Measurements from ENCODE around the gene GBP7.
"Not testable (repeated sequence)": the region's sequence is repeated elsewhere in the genome, so short reads cannot be mapped to it uniquely, and the experiment has no call there.

GBP7 gene

GRCh38 chr1:89170170-89171066, 5.4 kb downstream of the GBP7 start:
- no peak for DNase-seq

GRCh38 chr1:89169166-89169565, 6.6 kb downstream of the GBP7 start:
- DNase-seq: no peak

- no peak for DNase-seq
Observed at GRCh38 chr1:89167590-89168230, 8.1 kb downstream of the GBP7 start.

- no peak for DNase-seq
Observed at GRCh38 chr1:89166705-89167104, 9.1 kb downstream of the GBP7 start.

GRCh38 chr1:89165811-89166210, 10.0 kb downstream of the GBP7 start:
- DNase-seq: no peak

GRCh38 chr1:89151047-89151446, 24.8 kb downstream of the GBP7 start:
- no peak for DNase-seq

- no peak for DNase-seq
Observed at GRCh38 chr1:89149976-89150375, 25.8 kb downstream of the GBP7 start.

GRCh38 chr1:89149229-89149628, 26.6 kb downstream of the GBP7 start:
- no peak for DNase-seq

GRCh38 chr1:89147678-89148658, 27.8 kb downstream of the GBP7 start:
- DNase-seq: no peak

GRCh38 chr1:89146721-89147120, 29.1 kb downstream of the GBP7 start:
- DNase-seq: no peak

GRCh38 chr1:89143484-89143883, 32.3 kb downstream of the GBP7 start:
- no peak for DNase-seq

GRCh38 chr1:89142160-89142559, 33.6 kb downstream of the GBP7 start:
- no peak for DNase-seq

- DNase-seq: no peak
Observed at GRCh38 chr1:89133747-89134146, 42.1 kb downstream of the GBP7 start.

- DNase-seq: no peak
Observed at GRCh38 chr1:89130716-89131115, 45.1 kb downstream of the GBP7 start.

GRCh38 chr1:89129911-89130310, 45.9 kb downstream of the GBP7 start:
- DNase-seq: no peak

- not testable (repeated sequence) for DNase-seq
Observed at GRCh38 chr1:89128003-89128458, 47.8 kb downstream of the GBP7 start.

- peak; percentile 84 to 85 for DNase-seq
Observed at GRCh38 chr1:89126602-89127565, 48.9 kb downstream of the GBP7 start.

GRCh38 chr1:89125913-89126580, 49.8 kb downstream of the GBP7 start, which contains the start of gene GBP2:
Gene GBP2 (minus strand): TSS chr1:89126114. CDS start chr1:89121966, 4,148 bp downstream.
- DNase-seq: peak; percentile 21 to 25

- DNase-seq: no peak
Observed at GRCh38 chr1:89125240-89125912, 50.4 kb downstream of the GBP7 start.

GRCh38 chr1:89121641-89122040, 54.2 kb downstream of the GBP7 start:
- DNase-seq: no peak

All from activated CD4-positive, alpha-beta T cell treated with anti-CD3 and anti-CD28 coated beads, Interleukin-2, amount 50 U/mL, for 4 hours (primary cell).